Skeletal muscle cell (primary cell): ENCODE measurements around the gene COMMD10.

Experiments
- DNase-seq: peaks from one replicate; pipeline ENCODE4 v3.0.0-alpha.2; 2010; ENCODE audit warnings: low read depth
- H3K4me3 ChIP-seq: 2 replicates; pipeline ENCODE4 v1.5.1; 2011; ENCODE audit warnings: low read depth, mild to moderate bottlenecking, control low read depth, low read length, moderate library complexity

Gene COMMD10

DNA sequence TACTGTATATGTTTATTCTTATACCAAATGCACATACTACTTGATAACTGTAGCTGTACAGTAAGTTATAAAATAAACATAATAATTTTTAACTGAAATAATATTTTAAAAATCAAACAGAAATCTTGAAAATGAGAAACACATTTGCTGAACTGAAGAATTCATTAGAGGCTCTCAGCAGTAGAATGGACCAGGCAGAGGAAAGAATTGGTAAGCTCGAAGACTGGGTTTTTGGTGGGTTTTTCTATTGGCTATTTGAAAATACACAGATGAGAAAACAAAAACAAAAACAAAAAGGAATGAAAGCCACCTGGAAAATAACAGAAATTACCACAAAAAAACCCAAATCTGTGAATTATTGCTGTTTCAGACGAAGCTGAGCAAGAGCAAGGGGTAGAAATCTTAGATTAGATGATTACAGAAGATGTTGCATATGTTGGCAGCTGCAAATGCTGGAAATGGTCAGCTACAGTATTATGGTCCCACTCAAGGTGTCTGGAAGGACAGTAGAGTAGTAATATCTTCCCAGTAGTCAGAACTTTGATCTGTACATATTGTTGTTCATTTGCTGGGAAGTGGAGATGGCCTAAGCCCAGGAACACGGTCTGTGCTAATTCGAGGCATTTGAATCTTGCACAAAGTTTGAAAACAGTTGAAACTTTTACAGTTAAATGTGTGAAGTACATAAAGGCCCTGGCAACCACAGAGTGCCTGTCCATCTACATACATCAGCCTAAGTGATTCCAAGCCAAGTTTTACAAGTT is 233.4 kb downstream of the COMMD10 start:
- H3K4me3 ChIP-seq = no peak overlapping the region
- no peak for DNase-seq

DNA sequence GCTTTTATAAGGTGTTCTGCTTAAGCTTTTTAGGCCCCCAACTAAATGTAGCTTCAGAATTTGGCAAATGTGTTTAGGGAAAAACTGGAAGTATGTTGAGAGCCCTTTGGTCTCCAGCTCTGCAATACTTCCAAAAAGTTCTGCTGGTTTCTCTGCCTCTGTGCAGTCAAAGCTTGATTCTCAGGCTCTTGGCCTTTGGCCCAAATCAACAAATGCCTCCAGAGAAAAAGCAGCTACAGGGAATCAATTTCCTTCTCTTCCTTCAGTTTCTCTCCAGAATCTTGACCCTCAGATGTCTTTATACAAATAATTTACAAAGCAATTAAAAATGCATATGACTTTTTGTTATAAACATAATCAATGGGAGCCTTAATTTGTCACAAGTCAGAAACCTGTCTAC is 235.7 kb downstream of the COMMD10 start:
- peak; percentile 6 for DNase-seq
- H3K4me3 ChIP-seq = no peak overlapping the region

DNA sequence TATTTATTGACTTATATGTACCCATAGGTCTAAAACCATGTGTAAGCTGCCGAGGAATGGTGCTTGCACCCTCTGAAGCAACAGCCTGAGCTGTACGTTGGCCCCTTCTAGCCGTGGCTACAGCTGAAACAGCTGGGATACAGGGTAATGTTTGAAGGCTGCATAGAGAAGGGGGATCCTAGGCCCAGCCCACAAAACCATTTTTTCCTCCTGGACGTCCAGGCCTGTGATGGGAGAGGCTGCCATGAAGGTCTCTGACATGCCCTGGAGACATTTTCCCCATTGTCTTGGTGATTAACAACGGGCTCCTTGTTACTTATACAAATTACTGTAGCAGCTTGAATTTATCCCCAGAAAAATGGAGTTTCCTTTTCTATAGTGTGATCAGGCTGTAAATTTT is 244.7 kb downstream of the COMMD10 start:
- no peak for DNase-seq
- no peak overlapping the region for H3K4me3 ChIP-seq

DNA sequence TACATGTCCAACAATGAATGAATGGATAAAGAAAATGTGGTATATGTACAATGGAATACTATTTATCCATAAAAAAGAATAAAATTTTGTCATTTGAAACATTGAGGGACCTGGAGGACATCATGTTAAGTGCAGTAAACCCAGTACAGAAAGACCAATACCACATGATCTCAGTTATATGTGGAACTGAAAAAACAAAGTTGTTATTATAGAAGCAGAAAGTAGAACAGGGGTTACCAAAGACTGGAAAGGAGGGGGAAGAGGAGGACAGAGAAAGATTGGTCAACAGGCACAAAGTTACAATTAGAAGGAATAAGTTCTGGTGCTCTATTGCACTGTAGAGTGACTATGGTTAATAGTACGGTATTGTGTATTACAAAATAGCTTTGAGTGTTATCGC is 256.0 kb downstream of the COMMD10 start:
- no peak overlapping the region for H3K4me3 ChIP-seq
- no peak for DNase-seq
